ENCODE results near the gene MND1.
"Not testable (repeated sequence)": the region's sequence is repeated elsewhere in the genome, so short reads cannot be mapped to it uniquely, and the experiment has no call there.

MND1 gene

DNA sequence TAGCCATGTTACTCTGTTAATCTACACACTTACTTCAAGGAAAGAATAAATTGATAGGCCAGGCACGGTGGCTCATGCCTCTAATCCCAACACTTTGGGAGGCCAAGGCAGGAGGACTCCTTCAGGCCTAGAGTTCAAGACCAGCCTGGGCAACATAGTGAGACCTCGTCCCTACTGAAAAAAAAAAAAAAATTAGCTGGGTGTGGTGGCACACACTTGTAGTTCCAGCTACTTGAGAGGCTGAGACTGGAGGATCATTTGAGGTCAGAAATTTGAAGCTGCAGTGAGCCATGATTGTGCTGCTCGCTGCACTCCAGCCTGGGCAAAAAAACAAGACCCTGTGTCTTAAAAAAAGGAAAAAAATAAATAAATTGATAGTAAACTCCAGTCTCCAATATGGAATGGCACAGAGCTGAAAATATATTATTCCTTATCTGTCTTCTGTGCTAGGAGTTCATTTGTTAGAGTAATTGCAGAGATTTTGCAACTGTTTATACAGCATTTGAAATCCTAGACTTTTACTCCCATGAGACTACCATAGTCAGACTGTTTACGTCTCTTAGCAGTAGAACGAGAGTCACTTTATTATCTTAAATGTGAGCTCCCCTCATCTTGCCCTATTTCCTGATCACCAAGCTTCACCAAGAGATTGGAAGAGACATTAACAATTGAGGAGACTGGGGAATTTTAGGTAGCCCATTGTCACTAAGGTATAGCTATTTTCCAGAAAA is 102.9 kb downstream of the MND1 start:
- DNase-seq: no peak

DNA sequence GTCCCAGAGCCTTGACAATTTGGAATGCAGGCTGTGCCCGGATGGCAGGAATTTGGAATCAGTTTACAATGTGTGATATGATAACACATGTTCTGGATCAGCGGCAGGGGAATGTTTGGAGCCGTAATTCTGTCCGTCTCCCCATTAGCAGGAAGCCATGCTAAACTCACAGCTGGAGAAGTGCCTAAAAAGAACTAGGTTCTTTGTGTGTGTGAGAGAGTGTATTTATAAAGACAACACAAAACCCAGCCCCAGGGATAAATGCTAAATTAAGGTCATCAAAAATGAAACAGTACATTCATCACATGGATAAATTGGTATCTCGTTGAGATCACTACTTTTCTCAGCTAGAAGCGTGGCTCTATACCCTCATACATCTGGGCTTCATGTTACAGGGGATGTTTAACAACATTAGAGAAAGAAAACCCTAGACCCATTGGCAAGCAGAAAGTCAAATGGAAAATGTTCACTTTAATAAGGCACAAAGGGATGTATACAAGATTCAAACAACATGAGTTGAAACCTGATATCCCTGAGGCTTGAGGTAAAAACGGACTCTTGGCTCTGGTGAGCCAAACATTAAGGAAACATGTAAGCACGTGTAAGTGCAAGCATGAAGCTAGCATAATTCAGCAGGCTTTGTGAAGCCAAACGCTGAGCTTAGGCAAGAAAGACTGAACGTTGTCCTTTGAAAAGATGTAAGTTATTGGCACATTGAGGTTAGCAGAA is 103.7 kb downstream of the MND1 start:
- no peak for DNase-seq

DNA sequence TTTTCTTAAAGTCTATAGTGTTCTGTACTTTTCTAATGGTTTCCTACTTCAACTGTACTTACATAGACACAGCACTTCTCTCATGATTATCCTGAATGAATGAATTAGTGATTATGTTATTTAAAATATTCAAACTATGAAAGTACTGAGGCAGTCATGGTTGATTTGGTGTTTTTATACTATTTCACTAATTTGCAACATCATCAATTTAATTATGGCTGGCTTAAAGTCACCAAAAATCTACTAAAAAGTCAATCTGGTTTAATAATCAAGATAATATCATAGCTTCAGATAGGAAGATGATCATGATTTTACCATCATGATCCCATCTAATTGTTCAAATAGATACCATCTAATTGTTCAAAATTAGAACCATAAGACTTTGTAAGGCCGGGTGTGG is 104.8 kb downstream of the MND1 start:
- DNase-seq: no peak

DNA sequence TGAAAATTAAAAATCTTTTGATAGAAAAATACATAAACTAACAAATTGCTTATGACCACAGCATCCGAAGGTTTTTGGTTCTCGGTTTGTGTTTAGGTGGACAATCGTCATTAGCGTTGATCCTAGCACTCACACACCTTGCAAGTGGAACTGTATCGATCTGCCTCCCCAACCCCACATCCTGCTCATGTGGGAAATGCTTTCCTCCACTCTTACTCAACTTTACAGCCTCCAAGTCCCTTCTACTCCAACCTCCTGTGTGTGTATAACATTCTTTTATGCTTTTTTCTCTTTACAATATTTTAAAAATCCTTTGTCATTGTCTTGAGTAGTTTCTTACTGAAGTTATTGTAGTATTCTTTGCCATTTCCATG is 106.0 kb downstream of the MND1 start:
- no peak for DNase-seq

DNA sequence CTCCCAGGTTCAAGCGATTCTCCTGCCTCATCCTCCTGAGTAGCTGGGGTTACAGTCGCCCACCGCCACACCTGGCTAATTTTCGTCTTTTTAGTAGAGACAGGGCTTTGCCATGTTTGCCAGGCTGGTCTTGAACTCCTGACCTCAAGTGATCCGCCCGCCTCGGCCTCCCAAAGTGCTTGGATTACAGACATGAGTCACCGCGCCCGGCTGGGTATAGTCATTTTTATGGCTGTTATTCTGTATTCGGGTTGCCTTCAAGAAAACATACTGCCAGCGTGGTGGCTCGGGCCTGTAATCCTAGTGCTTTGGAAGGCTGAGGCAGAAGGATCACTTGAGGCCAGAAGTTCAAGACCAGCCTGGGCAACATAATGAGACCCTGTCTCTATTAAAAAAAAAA is 106.7 kb downstream of the MND1 start:
- not testable (repeated sequence) for DNase-seq

DNA sequence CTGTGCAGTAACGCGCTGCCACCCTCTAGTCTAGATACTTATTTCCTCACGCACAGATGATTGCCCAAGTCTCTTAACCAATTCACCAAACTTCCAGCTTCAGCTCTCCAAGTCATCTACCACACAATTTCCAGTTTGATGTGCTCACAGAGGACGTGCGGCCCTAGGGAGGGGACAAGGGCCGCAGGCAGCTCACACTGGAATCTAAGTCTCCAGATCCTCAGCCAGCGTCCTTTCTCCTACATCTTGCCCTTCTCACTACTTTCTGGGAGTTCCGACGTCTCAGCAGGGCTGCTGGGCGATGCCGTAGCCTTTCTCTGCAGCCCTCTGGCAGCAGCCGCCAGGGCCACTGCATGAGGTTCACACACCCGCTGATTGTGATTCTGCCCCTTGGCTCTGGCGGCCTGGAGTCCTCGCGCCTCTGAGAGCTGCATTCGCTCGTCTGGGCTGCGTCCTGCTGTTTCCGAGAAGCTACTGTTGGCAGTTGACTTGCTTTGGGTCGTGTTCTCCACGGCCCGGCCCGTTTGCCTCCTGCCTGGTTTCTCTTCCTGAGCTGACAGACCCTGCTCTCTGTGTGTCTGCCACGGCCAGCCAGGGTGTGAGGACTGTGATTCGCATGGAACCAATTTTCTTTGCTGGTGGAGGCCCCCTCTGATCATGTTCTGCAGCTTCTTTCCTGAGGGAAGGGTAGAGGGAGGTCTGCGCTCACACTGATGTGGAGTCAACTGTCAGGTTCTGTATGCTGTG is 107.6 kb downstream of the MND1 start:
- no peak for DNase-seq

DNA sequence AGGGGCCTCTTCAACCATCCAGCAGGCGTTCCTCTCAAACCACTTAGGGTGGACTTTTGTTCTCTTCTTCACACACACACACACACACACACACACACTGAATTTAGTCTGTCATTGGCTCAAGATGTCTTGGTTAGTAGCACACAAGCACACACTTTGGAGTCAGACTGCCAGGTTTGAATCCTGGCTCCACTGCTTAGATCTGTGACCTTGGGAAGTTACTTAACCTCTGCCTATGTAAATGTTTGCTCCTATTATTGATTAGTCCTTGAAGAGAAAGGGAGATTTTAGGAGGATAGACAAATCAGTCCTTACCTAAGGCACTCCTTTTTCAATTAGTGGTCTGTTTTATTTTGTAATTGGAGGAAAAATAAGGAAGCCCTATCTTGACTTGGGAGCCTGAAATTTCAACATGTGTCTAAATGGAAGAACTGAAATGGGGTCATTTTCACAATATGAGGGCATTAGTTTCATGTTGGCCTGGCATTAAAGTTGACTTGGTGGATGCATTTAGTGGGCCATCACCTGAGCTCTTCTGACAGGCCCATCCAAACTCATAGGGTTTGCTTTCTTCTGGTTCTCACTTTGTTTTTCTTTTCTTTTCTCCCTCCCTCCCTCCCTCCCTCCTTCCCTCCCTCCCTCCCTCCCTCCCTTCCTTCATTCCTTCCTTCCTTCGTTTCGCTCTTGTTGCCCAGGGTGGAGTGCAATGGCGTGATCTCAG is 108.3 kb downstream of the MND1 start:
- no peak for DNase-seq

DNA sequence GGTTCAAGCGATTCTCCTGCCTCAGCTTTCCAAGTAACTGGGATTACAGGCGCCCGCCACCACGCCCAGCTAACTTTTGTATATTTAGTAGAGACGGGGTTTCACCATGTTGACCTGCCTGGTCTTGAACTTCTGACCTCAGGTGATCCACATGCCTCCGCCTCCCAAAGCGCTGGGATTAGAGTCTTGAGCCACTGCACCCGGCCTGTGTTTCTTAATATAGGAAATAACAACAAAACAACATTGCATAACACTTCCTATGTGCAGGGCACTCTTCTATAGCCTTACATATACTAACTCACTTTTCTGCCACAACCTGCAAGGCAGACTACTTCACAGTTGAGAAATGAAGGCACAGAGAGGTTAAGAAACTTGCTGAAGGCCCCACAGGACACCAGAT is 108.9 kb downstream of the MND1 start:
- no peak for DNase-seq

DNA sequence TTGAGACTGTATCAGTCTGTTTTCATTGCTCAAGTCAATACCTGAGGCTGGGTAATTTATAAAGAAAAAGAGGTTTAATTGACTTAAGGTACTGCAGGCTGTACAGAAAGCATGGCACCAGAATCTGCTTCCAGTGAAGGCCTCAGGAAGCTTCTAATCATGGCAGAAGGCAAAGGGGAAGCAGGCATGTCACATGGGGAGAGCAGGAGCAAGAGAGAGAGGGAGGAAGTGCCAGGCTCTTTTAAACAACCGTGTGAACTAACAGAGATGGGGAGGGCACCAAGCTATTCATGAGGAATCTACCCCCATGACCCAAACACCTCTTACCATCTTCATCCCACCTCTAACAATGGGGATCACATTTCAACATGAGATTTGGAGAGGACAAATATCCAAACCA is 114.5 kb downstream of the MND1 start:
- no peak for DNase-seq

DNA sequence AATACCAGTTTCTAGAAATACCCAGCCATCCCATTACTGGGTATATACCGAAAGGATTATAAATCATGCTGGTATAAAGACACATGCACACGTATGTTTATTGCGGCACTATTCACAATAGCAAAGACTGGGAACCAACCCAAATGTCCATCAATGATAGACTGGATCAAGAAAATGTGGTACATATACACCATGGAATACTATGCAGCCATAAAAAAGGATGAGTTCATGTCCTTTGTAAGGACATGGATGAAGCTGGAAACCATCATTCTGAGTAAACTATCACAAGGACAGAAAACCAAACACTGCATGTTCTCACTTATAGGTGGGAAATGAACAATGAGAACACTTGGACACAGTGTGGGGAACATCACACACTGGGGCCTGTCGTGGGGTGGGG is 117.1 kb downstream of the MND1 start:
- not testable (repeated sequence) for DNase-seq

DNA sequence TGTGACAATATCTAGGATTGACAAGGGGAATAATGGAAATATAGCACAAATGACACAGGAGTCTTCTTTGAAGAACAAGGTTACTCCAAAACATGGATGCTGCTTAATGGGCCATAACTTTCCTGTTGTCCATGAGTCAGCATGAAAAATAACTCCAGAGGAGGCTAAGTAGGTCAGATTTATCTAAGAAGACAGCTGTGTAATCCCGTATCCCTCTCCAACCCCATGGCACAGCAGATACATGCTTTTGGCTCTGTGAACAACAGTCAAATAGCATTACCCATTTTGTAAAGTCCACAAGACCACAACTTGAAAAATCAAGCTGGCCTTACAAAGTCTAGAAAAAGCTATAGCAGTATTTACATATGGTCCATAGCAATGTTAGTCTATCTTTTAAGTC is 119.6 kb downstream of the MND1 start:
- no peak for DNase-seq

Measured in activated CD4-positive, alpha-beta T cell treated with anti-CD3 and anti-CD28 coated beads, Interleukin-2, amount 50 U/mL, for 1 hour (primary cell).